ENCODE data around the gene MRNIP.

- TF ChIP-seq EZH2 (IDR thresholded peaks at IDR 0.05; ENCODE audit: borderline replicate concordance, low read length) (no peak), CTCF (conservative IDR thresholded peaks at IDR 0.05 in 1 of 2, IDR thresholded peaks at IDR 0.05 in 1 of 2; ENCODE audit: extremely low read depth in 1 of 2, insufficient read depth in 1 of 2, low read depth in 1 of 2, low read length in 2 of 2) (no peak)
These were observed 19.8 kb upstream of the MRNIP start for GRCh38 chr5:179878222-179879002.

Data from mammary epithelial cell (primary cell).